ENCODE measurements around the gene UNC5C.

Gene UNC5C

GRCh38 chr4:95546866-95547714, 1.7 kb downstream of the UNC5C start:
- DNase-seq (ENCODE audit: low read depth in 2 of 2): no peak

GRCh38 chr4:95546221-95546620, 2.6 kb downstream of the UNC5C start:
- no peak for DNase-seq (ENCODE audit: low read depth in 2 of 2)

- DNase-seq (ENCODE audit: low read depth in 2 of 2): no peak
These were observed 3.2 kb downstream of the UNC5C start for GRCh38 chr4:95545546-95545945.

- no peak for DNase-seq (ENCODE audit: low read depth in 2 of 2)
These were observed 4.4 kb downstream of the UNC5C start for GRCh38 chr4:95544113-95545103.

GRCh38 chr4:95541889-95542607, 6.7 kb downstream of the UNC5C start:
- no peak for DNase-seq (ENCODE audit: low read depth in 2 of 2)

- no peak for DNase-seq (ENCODE audit: low read depth in 2 of 2)
These were observed 7.7 kb downstream of the UNC5C start for GRCh38 chr4:95541094-95541493.

- DNase-seq (ENCODE audit: low read depth in 2 of 2): no peak
These were observed 8.5 kb downstream of the UNC5C start for GRCh38 chr4:95540227-95540626.

GRCh38 chr4:95539106-95539505, 9.7 kb downstream of the UNC5C start:
- DNase-seq (ENCODE audit: low read depth in 2 of 2): no peak

GRCh38 chr4:95537863-95538488, 10.8 kb downstream of the UNC5C start:
- no peak for DNase-seq (ENCODE audit: low read depth in 2 of 2)

GRCh38 chr4:95537191-95537590, 11.6 kb downstream of the UNC5C start:
- DNase-seq (ENCODE audit: low read depth in 2 of 2): no peak

GRCh38 chr4:95536650-95537049, 12.1 kb downstream of the UNC5C start:
- no peak for DNase-seq (ENCODE audit: low read depth in 2 of 2)

- no peak for DNase-seq (ENCODE audit: low read depth in 2 of 2)
These were observed 13.6 kb downstream of the UNC5C start for GRCh38 chr4:95535180-95535579.

GRCh38 chr4:95534032-95534431, 14.7 kb downstream of the UNC5C start:
- DNase-seq (ENCODE audit: low read depth in 2 of 2): no peak

GRCh38 chr4:95533254-95533653, 15.5 kb downstream of the UNC5C start:
- no peak for DNase-seq (ENCODE audit: low read depth in 2 of 2)

GRCh38 chr4:95532305-95532704, 16.5 kb downstream of the UNC5C start:
- DNase-seq (ENCODE audit: low read depth in 2 of 2): no peak

GRCh38 chr4:95531141-95531540, 17.6 kb downstream of the UNC5C start:
- DNase-seq (ENCODE audit: low read depth in 2 of 2): no peak

GRCh38 chr4:95529946-95530345, 18.8 kb downstream of the UNC5C start:
- no peak for DNase-seq (ENCODE audit: low read depth in 2 of 2)

- DNase-seq (ENCODE audit: low read depth in 2 of 2): no peak
These were observed 20.3 kb downstream of the UNC5C start for GRCh38 chr4:95528388-95528948.

- DNase-seq (ENCODE audit: low read depth in 2 of 2): no peak
These were observed 22.7 kb downstream of the UNC5C start for GRCh38 chr4:95526075-95526474.

GRCh38 chr4:95524729-95525128, 24.0 kb downstream of the UNC5C start:
- no peak for DNase-seq (ENCODE audit: low read depth in 2 of 2)

- no peak for DNase-seq (ENCODE audit: low read depth in 2 of 2)
These were observed 24.6 kb downstream of the UNC5C start for GRCh38 chr4:95524184-95524583.

Data from activated CD4-positive, alpha-beta T cell treated with anti-CD3 and anti-CD28 coated beads for 24 hours (primary cell).